HG02970 (cell line): ENCODE results near the gene PEX5.
"Not testable (repeated sequence)": the region's sequence is repeated elsewhere in the genome, so short reads cannot be mapped to it uniquely, and the experiment has no call there.

Experiments used
- ATAC-seq: cut with Tn5 transposase; IDR thresholded peaks from one replicate; pipeline ENCODE4 v1.9.1; 2021; ENCODE audit warnings: mild to moderate bottlenecking, moderate library complexity, moderate number of reproducible peaks; ENCODE audit not compliant: unreplicated experiment, low FRiP score

The PEX5 gene

GRCh38 chr12:7158781-7159609 lies 30.5 kb upstream of the PEX5 start:
- ATAC-seq: no peak

- no peak for ATAC-seq
Observed at GRCh38 chr12:7160183-7160582, 29.3 kb upstream of the PEX5 start.

GRCh38 chr12:7161327-7161726 lies 28.2 kb upstream of the PEX5 start:
- no peak for ATAC-seq

GRCh38 chr12:7161811-7162210 lies 27.7 kb upstream of the PEX5 start:
- no peak for ATAC-seq

GRCh38 chr12:7162691-7163114 lies 26.8 kb upstream of the PEX5 start:
- no peak for ATAC-seq

- no peak for ATAC-seq
Observed at GRCh38 chr12:7169951-7170350, 19.5 kb upstream of the PEX5 start.

- ATAC-seq: no peak
Observed at GRCh38 chr12:7171854-7172253, 17.6 kb upstream of the PEX5 start.

GRCh38 chr12:7175493-7175892 lies 14.0 kb upstream of the PEX5 start:
- ATAC-seq: no peak

- ATAC-seq: no peak
Observed at GRCh38 chr12:7176595-7176994, 12.9 kb upstream of the PEX5 start.

GRCh38 chr12:7178481-7178880 lies 11.0 kb upstream of the PEX5 start:
- no peak for ATAC-seq

GRCh38 chr12:7180685-7181084 lies 8.8 kb upstream of the PEX5 start:
- no peak for ATAC-seq

GRCh38 chr12:7186058-7186457 lies 3.4 kb upstream of the PEX5 start:
- ATAC-seq: not testable (repeated sequence)

- peak; percentile 24 for ATAC-seq
Observed at GRCh38 chr12:7188562-7189397, 706 bp upstream of the PEX5 start.

- ATAC-seq: no peak
Observed at GRCh38 chr12:7190268-7191055, 976 bp downstream of the PEX5 start.

GRCh38 chr12:7193674-7194073 lies 4.2 kb downstream of the PEX5 start:
- ATAC-seq: no peak

- no peak for ATAC-seq
Observed at GRCh38 chr12:7197841-7198240, 8.4 kb downstream of the PEX5 start.

GRCh38 chr12:7203109-7203508 lies 13.6 kb downstream of the PEX5 start:
- no peak for ATAC-seq

- no peak for ATAC-seq
Observed at GRCh38 chr12:7205091-7205490, 15.6 kb downstream of the PEX5 start.

- no peak for ATAC-seq
Observed at GRCh38 chr12:7206691-7207090, 17.2 kb downstream of the PEX5 start.

- no peak for ATAC-seq
Observed at GRCh38 chr12:7207866-7208625, 18.6 kb downstream of the PEX5 start.
